A673 (cell line): ENCODE results near the gene CNPPD1. TPM values are rescaled to one million over a fixed set of nuclear protein-coding genes. Genes with fewer than 3 reads are reported as not detected.

ENCODE experiments used
- BruUV-seq: library from RNA; stranded (reverse); fragments of 400-500 nt; replicated peaks from 2 replicates; lab custom pipeline; 2021; lab: Mats Ljungman, UMichigan
- CTCF ChIA-PET: fragments of 300-600 bp; sonication (Branson Sonifier 250); formaldehyde crosslinking; loops from one replicate; lab custom pipeline; 2022; ENCODE audit warnings: antibody characterized with exemption; lab: Charles Lee
- POLR2A ChIA-PET: fragments of 300-600 bp; sonication (Branson Sonifier 250); formaldehyde crosslinking; loops from one replicate; lab custom pipeline; 2022; ENCODE audit warnings: antibody characterized with exemption; ENCODE audit not compliant: low non-redundant PET; lab: Charles Lee
- DNase-seq: peaks from one replicate; pipeline ENCODE4 v3.0.0-alpha.2; 2015; ENCODE audit warnings: low spot score
- H3K27ac ChIP-seq: fragments of 200-600 bp; sonication (generic); 2 replicates; pipeline ENCODE4 v1.5.1; 2016; ENCODE audit warnings: mixed run types, low read depth, mild to moderate bottlenecking, mixed read lengths, antibody characterized with exemption, low read length; ENCODE audit not compliant: poor library complexity, severe bottlenecking
- H3K27me3 ChIP-seq: fragments of 200-600 bp; sonication (generic); replicated peaks from 2 replicates; pipeline ENCODE4 v1.6.1; 2017; ENCODE audit warnings: mixed run types, low read depth, mild to moderate bottlenecking, mixed read lengths, antibody characterized with exemption, low read length; ENCODE audit not compliant: insufficient read depth, poor library complexity
- H3K36me3 ChIP-seq: fragments of 200-600 bp; sonication (generic); 2 replicates; pipeline ENCODE4 v1.6.1; 2016; ENCODE audit warnings: mixed run types, mild to moderate bottlenecking, mixed read lengths, antibody characterized with exemption, low read length; ENCODE audit not compliant: insufficient read depth, poor library complexity, severe bottlenecking
- H3K4me1 ChIP-seq: fragments of 200-600 bp; sonication (generic); 2 replicates; pipeline ENCODE4 v1.6.1; 2017; ENCODE audit warnings: mixed run types, mild to moderate bottlenecking, mixed read lengths, antibody characterized with exemption, low read length; ENCODE audit not compliant: insufficient read depth, poor library complexity, severe bottlenecking
- H3K4me3 ChIP-seq: fragments of 200-600 bp; sonication (generic); 2 replicates; pipeline ENCODE4 v1.5.1; 2016; ENCODE audit warnings: low read depth, mixed run types, mild to moderate bottlenecking, mixed read lengths, low read length; ENCODE audit not compliant: poor library complexity, severe bottlenecking
- H3K9me3 ChIP-seq: fragments of 200-600 bp; sonication (generic); 2 replicates; pipeline ENCODE4 v1.6.1; 2016; ENCODE audit warnings: mixed run types, low read depth, mild to moderate bottlenecking, mixed read lengths, antibody characterized with exemption, low read length; ENCODE audit not compliant: poor library complexity, severe bottlenecking
- EZH2 ChIP-seq: fragments of 200-600 bp; sonication (generic); IDR thresholded peaks from 2 replicates; pipeline ENCODE4 v1.6.1; 2017; ENCODE audit warnings: borderline replicate concordance, low read depth, mild to moderate bottlenecking, mixed read lengths, antibody characterized with exemption, low read length; ENCODE audit not compliant: poor library complexity, severe bottlenecking
- intact Hi-C: fragments of 100-400 bp; cut with micrococcal nuclease; formaldehyde crosslinking; loops from one replicate; pipeline ENCODE4 v1.10.0; 2022; ENCODE audit not compliant: unreplicated experiment
- total RNA-seq: library from RNA; stranded (reverse); gene quantifications from 2 replicates; pipeline ENCODE4 v1.2.3, GENCODE V29; 2021
- TF ChIP-seq, protein P1 (sequence below): fragments of 300-800, 200-600 bp; sonication (generic); conservative IDR thresholded peaks from 2 replicates; pipeline ENCODE4 v1.5.1; 2017; ENCODE audit warnings: low read depth, mild to moderate bottlenecking, antibody characterized with exemption, low read length, moderate library complexity, mixed read lengths

CNPPD1 gene
- total RNA-seq, 1 experiment from 2014 or later = 38.0 TPM

DNA sequence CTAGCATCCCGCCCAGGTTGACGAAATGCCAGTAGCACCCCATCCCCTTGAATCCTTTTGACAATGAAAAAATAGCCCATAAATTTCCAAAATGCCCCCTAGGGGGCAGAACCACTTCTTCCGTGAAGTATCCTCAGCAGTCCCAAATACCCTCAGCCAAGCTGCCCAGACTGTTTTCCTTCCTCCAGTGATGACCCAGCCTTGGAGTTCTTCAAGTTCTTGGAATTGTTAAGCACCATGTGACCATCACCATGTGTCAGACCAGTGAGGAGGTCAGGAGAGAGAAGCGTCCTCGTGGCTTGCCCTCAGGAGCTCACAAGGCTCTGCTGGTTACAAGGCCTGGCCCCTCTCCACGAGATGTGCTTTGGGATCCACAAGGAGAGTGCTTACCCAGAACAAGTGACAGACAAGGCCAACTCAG lies 5.5 kb downstream of the CNPPD1 start:
- peak; percentile 63 for DNase-seq
- H3K36me3 ChIP-seq = no peaks in the 10 kb centered on the region
- TF ChIP-seq, protein P1, sequence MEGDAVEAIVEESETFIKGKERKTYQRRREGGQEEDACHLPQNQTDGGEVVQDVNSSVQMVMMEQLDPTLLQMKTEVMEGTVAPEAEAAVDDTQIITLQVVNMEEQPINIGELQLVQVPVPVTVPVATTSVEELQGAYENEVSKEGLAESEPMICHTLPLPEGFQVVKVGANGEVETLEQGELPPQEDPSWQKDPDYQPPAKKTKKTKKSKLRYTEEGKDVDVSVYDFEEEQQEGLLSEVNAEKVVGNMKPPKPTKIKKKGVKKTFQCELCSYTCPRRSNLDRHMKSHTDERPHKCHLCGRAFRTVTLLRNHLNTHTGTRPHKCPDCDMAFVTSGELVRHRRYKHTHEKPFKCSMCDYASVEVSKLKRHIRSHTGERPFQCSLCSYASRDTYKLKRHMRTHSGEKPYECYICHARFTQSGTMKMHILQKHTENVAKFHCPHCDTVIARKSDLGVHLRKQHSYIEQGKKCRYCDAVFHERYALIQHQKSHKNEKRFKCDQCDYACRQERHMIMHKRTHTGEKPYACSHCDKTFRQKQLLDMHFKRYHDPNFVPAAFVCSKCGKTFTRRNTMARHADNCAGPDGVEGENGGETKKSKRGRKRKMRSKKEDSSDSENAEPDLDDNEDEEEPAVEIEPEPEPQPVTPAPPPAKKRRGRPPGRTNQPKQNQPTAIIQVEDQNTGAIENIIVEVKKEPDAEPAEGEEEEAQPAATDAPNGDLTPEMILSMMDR = peak; percentile 72
- TF ChIP-seq EZH2 = no peak
- ChIA-PET POLR2A (interaction anchor here (0.6 kb wide), 1 partner anchor 107 kb away, joined by 3 read pairs; no protein-coding TSS in a partner anchor), CTCF (interaction anchor here (0.7 to 1.6 kb wide), 3 partner anchors 13 to 124 kb away, joined by 5 to 7 read pairs (median 6); no protein-coding TSS in a partner anchor)
- H3K4me1 ChIP-seq = no peaks in the 10 kb centered on the region
- no peak overlapping the region for H3K4me3 ChIP-seq
- BruUV-seq = no TSS peak
- no peak overlapping the region for H3K27ac ChIP-seq
- no peaks in the 10 kb centered on the region for H3K9me3 ChIP-seq
- no peaks in the 10 kb centered on the region for H3K27me3 ChIP-seq
- intact Hi-C loops = no loop called here

GRCh38 chr2:219169930-219170654 lies 6.6 kb downstream of the CNPPD1 start, which contains the start of gene SLC23A3:
Gene SLC23A3 (minus strand): TSS chr2:219170029. CDS start chr2:219169984, 45 bp downstream.
- ChIA-PET POLR2A (no interaction called here), CTCF (no interaction called here)
- Histone ChIP-seq H3K4me3 (no peak within 1 kb of the TSS), H3K27ac (no peak within 1 kb of the TSS), H3K36me3 (no peaks in the 10 kb centered on the region), H3K9me3 (no peaks in the 10 kb centered on the region), H3K4me1 (no peaks in the 10 kb centered on the region), H3K27me3 (no peaks in the 10 kb centered on the region)
- intact Hi-C loops = no loop called here
- no peak for TF ChIP-seq EZH2
- TF ChIP-seq, protein P1 = no peak
- no peak for DNase-seq
- BruUV-seq = no TSS peak

DNA sequence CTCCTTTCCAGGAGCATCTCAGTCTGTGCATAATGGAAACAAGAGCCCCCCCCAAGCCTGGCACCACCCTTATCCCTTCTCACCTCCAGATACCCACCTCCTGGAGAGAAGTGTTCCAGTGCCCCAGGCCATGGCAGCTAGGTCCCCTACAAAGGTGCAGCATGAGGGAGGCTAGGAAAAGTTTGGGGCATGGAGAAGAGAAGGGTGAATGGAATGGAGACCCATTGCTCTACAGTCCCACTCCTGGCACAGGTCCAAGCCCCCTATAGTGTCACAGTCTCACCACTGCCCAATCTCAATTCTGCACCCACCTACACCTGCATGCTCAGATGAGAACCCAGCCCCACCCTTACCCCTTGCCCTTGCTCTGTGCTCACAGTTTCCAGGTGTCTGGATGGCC lies 7.8 kb downstream of the CNPPD1 start:
- Histone ChIP-seq H3K36me3 (no peaks in the 10 kb centered on the region), H3K4me3 (no peak overlapping the region), H3K4me1 (no peaks in the 10 kb centered on the region), H3K9me3 (no peaks in the 10 kb centered on the region), H3K27me3 (no peaks in the 10 kb centered on the region), H3K27ac (no peak overlapping the region)
- TF ChIP-seq, protein P1 = no peak
- no peak for TF ChIP-seq EZH2
- CTCF ChIA-PET = no interaction called here
- POLR2A ChIA-PET = no interaction called here
- DNase-seq = no peak
- BruUV-seq = no TSS peak
- intact Hi-C loops = no loop called here
